ENCODE results near the gene CDH20. TPM values are rescaled to one million over a fixed set of nuclear protein-coding genes. Genes with fewer than 3 reads are reported as not detected.

Gene CDH20
- polyA plus RNA-seq, 2 of the 4 experiments (the other 2 are of a cell fraction) = not detected

GRCh38 chr18:61574665-61575064 lies 241.4 kb downstream of the CDH20 start:
- H3K4me2 ChIP-seq = no peak overlapping the region
- CTCF ChIA-PET = no interaction called here
- no peak for FAIRE-seq
- H3K4me3 ChIP-seq = no peak overlapping the region
- no peak overlapping the region for H3K27ac ChIP-seq
- TF ChIP-seq JUNB (IDR thresholded peaks at IDR 0.05) (no peak), HDAC2 (IDR thresholded peaks at IDR 0.05) (no peak)
- no peak for DNase-seq (ENCODE audit: low read depth in 1 of 2, low spot score in 1 of 2)
- H3K9me3 ChIP-seq = no peaks in the 10 kb centered on the region
- no peaks in the 10 kb centered on the region for H3K4me1 ChIP-seq
- POLR2A ChIA-PET = no interaction called here
- ATAC-seq = no peak

GRCh38 chr18:61575419-61575818 lies 242.2 kb downstream of the CDH20 start:
- no peak for FAIRE-seq
- POLR2A ChIA-PET = no interaction called here

GRCh38 chr18:61578846-61579245 lies 245.6 kb downstream of the CDH20 start:
- no peak overlapping the region for H3K4me2 ChIP-seq
- ChIA-PET CTCF (no interaction called here), POLR2A (interaction anchor here (0.6 kb wide), 1 partner anchor 278 kb away, joined by 3 read pairs; no protein-coding TSS in a partner anchor)
- H3K4me1 ChIP-seq = no peaks in the 10 kb centered on the region
- no peak for DNase-seq (ENCODE audit: low read depth in 1 of 2, low spot score in 1 of 2)
- no peak overlapping the region for H3K4me3 ChIP-seq
- FAIRE-seq = no peak
- 7% methylated on average over 2 of the region's 2 CpGs for WGBS (ENCODE audit: missing lambda C conversion rate)
- ATAC-seq = no peak
- TF ChIP-seq PBX3 (IDR thresholded peaks at IDR 0.05) (no peak), POLR2AphosphoS2 (conservative IDR thresholded peaks at IDR 0.05; ENCODE audit: low read length) (no peak), HMGXB4 (CRISPR knock-in tag; IDR thresholded peaks at IDR 0.05; ENCODE audit: borderline replicate concordance) (no peak), TFCP2L1 (CRISPR knock-in tag; IDR thresholded peaks at IDR 0.05) (no peak), CBX8 (IDR thresholded peaks at IDR 0.05) (no peak), ZNF302 (CRISPR knock-in tag; IDR thresholded peaks at IDR 0.05) (no peak), HOXB13 (CRISPR knock-in tag; IDR thresholded peaks at IDR 0.05; ENCODE audit: low read depth) (no peak), SREBF2 (IDR thresholded peaks at IDR 0.05) (no peak), JUNB (IDR thresholded peaks at IDR 0.05) (no peak), KDM1A (IDR thresholded peaks at IDR 0.05; ENCODE audit: low read depth) (no peak), CBX2 (IDR thresholded peaks at IDR 0.05; ENCODE audit: borderline replicate concordance, low read depth) (no peak), ELK1 (IDR thresholded peaks at IDR 0.05; ENCODE audit: low read depth, low read length) (no peak), RAD21 (conservative IDR thresholded peaks at IDR 0.05 in 1 of 2, IDR thresholded peaks at IDR 0.05 in 1 of 2) (no peak), CTCF (IDR thresholded peaks at IDR 0.05) (no peak)
- H3K9me3 ChIP-seq = no peaks in the 10 kb centered on the region
- H3K27ac ChIP-seq = no peak overlapping the region

More at GRCh38 chr18:61575419-61575818, 242.2 kb downstream of the CDH20 start:
- no peak overlapping the region for H3K4me3 ChIP-seq
- H3K9me3 ChIP-seq = no peaks in the 10 kb centered on the region
- ATAC-seq = no peak
- no peak for DNase-seq (ENCODE audit: low read depth in 1 of 2, low spot score in 1 of 2)
- 34% methylated on average over 3 of the region's 3 CpGs for WGBS (ENCODE audit: missing lambda C conversion rate)
- H3K4me1 ChIP-seq = no peaks in the 10 kb centered on the region
- CTCF ChIA-PET = no interaction called here
- H3K4me2 ChIP-seq = no peak overlapping the region
- TF ChIP-seq JUNB (IDR thresholded peaks at IDR 0.05) = no peak
- no peak for TF ChIP-seq CBX2 (IDR thresholded peaks at IDR 0.05; ENCODE audit: borderline replicate concordance, low read depth)
- TF ChIP-seq GATA3 (IDR thresholded peaks at IDR 0.05; ENCODE audit: borderline replicate concordance) = no peak
- no peak for TF ChIP-seq KDM5A (IDR thresholded peaks at IDR 0.05)
- TF ChIP-seq PHF8 (IDR thresholded peaks at IDR 0.05; ENCODE audit: borderline replicate concordance, low read depth) = no peak
- TF ChIP-seq POLR2AphosphoS2 (conservative IDR thresholded peaks at IDR 0.05; ENCODE audit: low read length) = no peak
- TF ChIP-seq HMGXB4 (CRISPR knock-in tag; IDR thresholded peaks at IDR 0.05; ENCODE audit: borderline replicate concordance) = no peak
- TF ChIP-seq HDAC2 (IDR thresholded peaks at IDR 0.05) = no peak
- no peak for TF ChIP-seq EHMT2 (IDR thresholded peaks at IDR 0.05; ENCODE audit: low read depth)
- TF ChIP-seq RARB (CRISPR knock-in tag; IDR thresholded peaks at IDR 0.05) = no peak
- TF ChIP-seq NPAS2 (CRISPR knock-in tag; IDR thresholded peaks at IDR 0.05; ENCODE audit: borderline replicate concordance) = no peak
- no peak for TF ChIP-seq E2F6 (IDR thresholded peaks at IDR 0.05; ENCODE audit: borderline replicate concordance, low read depth)
- H3K27ac ChIP-seq = no peak overlapping the region

Measured in A549 (cell line).